Stimulated activated CD8-positive, alpha-beta memory T cell treated with anti-CD3 and anti-CD28 coated beads, Interleukin-4, amount 100 ng/mL, for 4 hours (primary cell): ENCODE measurements around the gene CNTFR.

ENCODE experiments used
- DNase-seq, 2 donors: peaks; one replicate each; pipeline ENCODE4 v3.0.0-alpha.2; 2020; ENCODE audit warnings: low read depth in 2 of 2, low spot score in 1 of 2

Gene CNTFR

DNA sequence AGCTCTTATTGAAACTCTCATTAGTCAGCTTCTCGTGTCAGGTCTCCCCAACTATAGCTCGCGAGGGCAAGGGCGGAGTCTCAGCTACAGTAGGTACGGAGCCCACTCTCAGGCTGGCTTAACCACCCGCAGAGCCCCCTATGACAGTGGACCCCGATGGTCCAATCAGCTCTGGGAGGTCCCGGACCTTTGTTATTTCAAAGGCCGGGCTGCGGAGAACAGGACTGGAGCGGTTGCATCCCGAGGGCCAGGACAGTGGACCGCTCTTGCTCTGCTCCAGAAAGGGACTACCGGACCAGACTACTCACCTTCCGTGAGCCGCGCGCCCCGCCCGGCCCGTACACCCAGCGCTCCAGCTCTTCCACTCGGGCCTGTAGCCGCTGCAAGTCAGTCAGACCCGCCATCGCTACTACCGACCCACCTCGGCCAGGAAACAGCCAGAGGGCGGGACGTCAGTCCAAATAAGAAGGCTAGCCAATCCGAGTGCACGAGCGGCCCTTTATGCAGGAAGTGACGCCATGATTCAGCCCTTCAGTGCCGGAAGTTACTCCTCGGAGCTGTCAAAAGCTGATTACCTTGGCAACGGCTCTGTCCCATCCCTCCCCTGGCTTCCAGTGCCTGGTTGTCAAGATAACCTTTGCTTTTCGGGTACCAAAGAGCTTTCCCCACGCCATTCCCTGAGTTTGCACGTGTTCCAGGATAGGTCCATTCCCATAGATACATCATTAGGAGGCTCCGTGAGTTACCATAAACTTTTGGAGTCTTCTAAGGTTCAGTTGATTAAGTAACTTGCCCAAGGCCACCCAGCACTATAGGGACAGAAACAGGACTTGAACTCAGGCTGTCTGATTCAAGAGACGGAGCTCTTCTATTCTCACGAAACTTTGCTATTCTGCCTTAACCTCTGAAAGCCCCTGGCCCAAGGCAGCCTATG, 30.8 kb upstream of the CNTFR start, which contains the start of gene DCTN3:
Gene DCTN3, minus strand, starts transcription at position 435 of the 934 bp plus-strand sequence. Its CDS starts 31 bp downstream, at position 404.
- peak; percentile 79 to 80 for DNase-seq

GRCh38 chr9:34615132-34615531, 25.6 kb upstream of the CNTFR start:
- DNase-seq = no peak

DNA sequence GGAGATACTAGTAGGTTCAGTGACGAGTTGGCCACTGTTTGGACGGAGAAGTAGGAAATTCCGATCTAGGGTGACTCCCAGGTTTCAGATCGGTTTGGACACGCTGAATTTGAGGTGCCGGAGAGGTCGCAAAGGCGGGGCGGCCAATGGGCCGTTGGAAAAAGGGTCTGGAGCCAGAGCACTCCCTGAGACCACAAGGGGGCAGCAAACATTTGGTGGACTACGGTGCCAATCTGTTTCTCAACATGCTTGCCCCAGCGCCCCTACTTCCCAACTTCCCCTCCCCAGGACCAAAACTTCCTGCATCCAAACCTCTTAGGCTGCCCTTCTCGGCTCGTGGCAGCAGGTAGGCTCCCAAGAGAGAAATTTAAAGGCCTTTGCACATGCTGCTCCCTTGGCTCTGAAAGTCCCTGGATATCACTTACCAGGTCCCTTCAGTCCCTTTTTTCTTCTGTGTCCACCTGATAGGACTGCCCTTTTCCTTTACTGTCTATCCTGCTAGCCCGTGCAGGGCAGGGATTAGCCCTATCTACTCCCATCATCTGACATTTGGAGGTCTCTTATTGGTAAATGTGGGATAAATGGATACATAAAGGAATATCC, 23.4 kb upstream of the CNTFR start:
- peak in 1 of 2 donors; percentile 34 for DNase-seq

DNA sequence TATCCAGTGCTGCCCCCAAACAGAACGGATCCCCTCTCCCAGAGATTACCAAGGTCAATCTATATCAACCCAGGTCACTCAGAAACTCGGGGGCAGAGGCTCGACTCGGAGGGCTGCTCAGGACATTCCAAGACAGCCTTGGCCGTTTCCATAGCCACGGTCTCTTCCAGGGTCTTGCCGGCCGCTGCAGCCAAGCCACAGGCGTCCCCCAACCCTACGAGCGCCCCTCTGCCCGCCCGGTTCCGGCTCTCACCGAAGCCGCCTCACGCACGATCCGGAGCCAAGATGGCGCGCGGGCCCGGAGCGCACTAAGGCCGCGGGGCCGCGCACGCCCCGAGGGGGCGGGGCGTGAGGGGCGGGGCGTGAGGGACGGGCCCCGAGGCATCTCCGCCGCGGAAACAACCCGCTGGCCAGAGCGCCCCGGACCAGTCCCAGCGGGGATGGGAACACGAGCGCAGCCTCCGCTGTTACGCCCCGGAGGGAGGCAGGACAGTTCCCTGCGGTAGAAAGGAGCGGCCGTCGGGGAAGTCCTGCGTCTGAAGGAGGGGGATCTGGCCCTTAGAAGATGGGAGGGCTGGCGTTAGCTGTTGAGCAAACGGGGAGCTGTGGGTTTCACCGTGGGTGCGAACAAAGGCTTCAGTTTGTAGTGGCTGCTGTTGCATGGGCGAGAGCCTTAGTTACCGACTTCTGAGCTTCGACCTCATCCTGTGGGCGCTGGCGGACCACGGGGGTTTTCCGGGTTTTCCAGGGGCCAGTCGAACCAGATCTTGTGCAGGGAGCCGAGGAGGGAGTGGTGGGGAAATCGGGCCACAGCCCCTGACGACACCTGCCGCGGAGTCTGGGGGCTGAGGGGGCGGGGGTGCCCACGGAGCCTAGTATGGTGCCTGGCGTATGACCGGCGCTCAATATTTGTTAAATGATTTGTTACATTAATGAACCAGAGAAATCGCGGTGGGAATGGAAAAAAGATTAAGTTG, 22.6 kb upstream of the CNTFR start, which contains the start of gene RPP25L:
Gene RPP25L, minus strand, starts transcription at position 287 of the 977 bp plus-strand sequence. CDS start 801 bp downstream, outside the sequence.
- peak; percentile 57 to 62 for DNase-seq

- no peak for DNase-seq
Measured at GRCh38 chr9:34611251-34611810, 21.8 kb upstream of the CNTFR start.

DNA sequence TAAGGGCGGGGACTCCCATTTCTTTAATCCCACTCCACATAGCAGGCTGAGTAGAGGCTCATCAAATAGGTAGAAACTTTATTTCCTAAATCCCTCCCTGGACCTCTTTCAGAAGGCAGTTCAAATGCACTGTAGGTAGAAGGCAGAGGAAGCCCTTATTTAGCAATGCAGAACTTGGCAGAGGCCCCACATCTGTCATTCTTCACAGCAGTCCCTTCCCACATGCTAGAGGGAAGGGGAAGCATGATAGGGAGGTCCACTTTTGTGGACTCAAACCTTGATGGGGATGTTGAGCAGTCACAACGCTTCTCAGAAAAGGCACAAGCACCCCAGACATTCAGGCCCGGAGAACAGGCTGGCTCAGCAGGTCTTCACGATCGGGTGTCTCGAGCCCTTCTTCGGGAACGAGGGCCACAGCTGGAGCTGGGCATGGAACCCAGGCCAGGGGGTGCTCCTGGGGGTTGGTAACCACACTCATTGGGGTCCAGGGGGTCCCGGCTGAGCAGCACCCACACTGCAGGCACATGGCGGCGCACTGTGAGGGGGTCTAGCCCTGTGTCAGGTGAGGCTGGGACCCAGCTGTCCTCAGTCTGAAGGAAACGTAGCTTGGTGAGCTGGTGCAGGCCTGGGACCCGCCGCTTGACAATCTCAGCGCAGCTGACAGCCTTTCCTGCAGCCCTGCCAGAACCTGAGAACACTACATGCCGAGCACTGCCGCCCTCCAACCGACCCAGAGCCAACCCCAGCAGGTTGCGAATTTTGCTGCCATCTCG, 21.1 kb upstream of the CNTFR start:
- DNase-seq = no peak

DNA sequence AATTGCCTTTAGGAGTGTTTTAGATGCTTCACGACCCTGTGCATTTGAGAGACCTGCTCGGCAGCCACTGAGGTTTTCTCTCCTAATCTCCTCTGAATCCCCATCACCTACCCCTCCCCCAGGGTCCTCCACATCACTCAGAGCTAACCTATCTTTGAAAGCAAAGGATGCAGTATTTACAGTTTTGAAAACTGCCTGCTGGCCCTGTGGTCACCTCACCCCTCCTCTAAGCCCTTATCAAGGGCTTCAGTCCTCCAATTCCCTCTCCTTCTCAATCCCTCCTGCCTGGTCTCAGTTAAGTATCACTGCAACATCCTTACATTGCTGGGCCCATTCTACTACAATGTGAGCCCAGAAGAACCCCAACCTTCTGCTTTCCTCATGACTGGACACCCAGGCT, 17.8 kb upstream of the CNTFR start:
- DNase-seq = no peak

- DNase-seq = no peak
Measured at GRCh38 chr9:34606905-34607304, 17.4 kb upstream of the CNTFR start.

GRCh38 chr9:34606190-34606589, 16.7 kb upstream of the CNTFR start:
- no peak for DNase-seq

GRCh38 chr9:34603610-34604231, 14.2 kb upstream of the CNTFR start:
- DNase-seq = peak; percentile 57 to 75

- DNase-seq = no peak
Measured at GRCh38 chr9:34601937-34602573, 12.5 kb upstream of the CNTFR start.

DNA sequence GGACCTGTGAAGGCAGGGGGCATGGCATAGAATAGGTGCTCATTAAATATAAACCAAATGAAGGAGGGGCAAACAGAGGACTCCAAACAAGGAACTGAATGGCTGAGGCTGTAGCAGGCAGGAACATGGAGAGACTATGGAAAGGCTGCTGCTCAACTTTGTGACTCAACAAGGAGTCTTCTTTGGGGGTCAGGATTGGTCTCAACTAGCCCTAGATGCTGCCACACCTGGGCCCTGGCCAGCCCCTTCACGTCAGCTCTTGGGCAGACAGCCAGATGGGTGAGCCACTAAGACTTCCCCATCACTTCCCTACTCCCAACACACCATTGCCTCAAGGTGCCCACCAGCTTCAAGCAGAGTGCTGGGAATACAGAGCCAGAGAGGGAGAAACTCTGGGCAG, 11.4 kb upstream of the CNTFR start:
- DNase-seq = no peak

GRCh38 chr9:34599546-34599945, 10.0 kb upstream of the CNTFR start:
- DNase-seq = no peak

DNA sequence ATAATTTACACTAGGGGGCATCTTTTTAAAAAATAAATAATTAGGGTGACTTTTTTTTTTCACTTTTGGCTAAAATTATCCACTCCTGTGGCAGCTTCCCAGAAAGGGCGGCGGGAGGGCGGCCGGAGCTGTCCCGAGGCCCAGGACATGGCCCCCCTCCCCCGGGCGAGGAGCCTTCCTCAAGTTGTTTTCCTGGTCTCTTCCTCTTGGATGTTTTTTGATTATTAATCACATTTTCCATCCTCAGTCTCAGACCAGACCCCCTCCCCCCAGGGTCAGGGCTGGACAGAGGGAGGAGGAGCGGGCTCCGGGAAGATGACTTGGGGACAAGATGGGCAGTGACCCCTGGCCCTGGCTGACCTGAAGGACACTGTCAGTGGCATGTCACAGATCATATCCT, 4.7 kb upstream of the CNTFR start:
- no peak for DNase-seq

DNA sequence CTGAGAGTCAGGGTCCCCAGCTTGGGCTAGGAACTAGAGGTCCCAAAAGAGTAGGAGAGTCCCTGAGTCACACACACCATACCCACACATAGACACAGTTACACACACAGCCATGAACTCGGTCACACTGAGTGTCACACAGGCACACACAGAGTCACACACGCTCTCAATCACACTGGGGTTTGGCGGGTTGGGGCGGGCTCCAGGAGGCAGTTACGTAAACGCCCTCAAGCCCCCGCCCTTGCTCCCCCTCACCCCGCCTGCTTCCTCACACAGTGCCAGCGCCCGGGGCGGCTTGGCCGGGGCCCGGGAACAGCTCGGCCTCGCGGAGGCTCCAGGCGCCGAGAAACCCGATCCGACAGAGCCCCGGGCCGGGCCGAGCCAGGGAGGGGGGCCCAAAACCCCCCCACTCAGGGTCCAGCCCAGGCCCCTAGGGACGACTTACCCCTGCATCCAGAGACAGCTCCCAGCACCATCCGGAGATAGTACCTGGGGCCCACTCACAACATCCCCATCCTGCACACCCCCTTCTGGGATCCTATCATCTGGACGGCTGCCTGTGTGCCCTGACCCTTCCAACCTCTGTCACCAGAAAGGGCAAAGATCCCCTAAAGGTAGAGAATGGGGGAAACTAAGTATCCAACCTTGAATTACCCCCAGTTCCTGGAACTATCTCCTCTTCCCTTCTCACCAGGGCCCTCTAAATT, 3.5 kb upstream of the CNTFR start:
- DNase-seq = no peak

- DNase-seq = no peak
Measured at GRCh38 chr9:34591917-34592866, 2.7 kb upstream of the CNTFR start.

- peak; percentile 42 to 56 for DNase-seq
Measured at GRCh38 chr9:34591248-34591916, 1.9 kb upstream of the CNTFR start.
